Retinal pigment epithelial cell (primary cell): ENCODE results near the gene LBR.

Experiments
- DNase-seq: peaks from one replicate; pipeline ENCODE4 v3.0.0-alpha.2; 2010; ENCODE audit warnings: low read depth
- H3K4me3 ChIP-seq: 2 replicates; pipeline ENCODE4 v1.5.1; 2011; ENCODE audit warnings: mild to moderate bottlenecking, low read length, control low read depth, moderate library complexity
- CTCF ChIP-seq: conservative IDR thresholded peaks from 2 replicates; pipeline ENCODE4 v1.5.1; 2011; ENCODE audit warnings: low read depth, low read length, control low read depth, inconsistent platforms

The LBR gene

GRCh38 chr1:225378880-225379279 is 49.0 kb downstream of the LBR start:
- TF ChIP-seq CTCF: no peak
- no peak overlapping the region for H3K4me3 ChIP-seq
- DNase-seq: no peak

DNA sequence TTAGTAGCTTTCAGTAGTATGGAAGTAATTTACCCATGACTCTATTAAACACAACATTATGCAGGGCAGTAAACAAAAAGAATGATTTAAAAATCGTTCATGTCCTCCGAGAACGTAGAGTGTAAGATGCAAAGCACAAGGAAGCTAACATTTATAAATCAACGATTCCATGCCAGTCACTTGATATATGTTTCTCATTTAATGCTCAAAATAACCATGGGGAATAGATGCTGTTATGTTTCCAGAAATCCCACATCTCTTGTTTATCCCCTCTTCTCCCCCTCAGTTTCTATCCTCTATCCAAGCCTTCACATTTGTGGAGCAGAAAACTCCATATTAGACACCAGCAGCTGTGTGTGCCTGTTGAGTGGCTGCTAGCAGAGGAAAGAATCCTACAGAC is 52.8 kb downstream of the LBR start:
- DNase-seq: no peak
- no peak for TF ChIP-seq CTCF
- H3K4me3 ChIP-seq: no peak overlapping the region

GRCh38 chr1:225373155-225373554 is 54.7 kb downstream of the LBR start:
- no peak for DNase-seq
- no peak overlapping the region for H3K4me3 ChIP-seq
- no peak for TF ChIP-seq CTCF

GRCh38 chr1:225371366-225372010 is 56.4 kb downstream of the LBR start:
- TF ChIP-seq CTCF: no peak

GRCh38 chr1:225368036-225368552 is 59.7 kb downstream of the LBR start:
- no peak for TF ChIP-seq CTCF
- no peak overlapping the region for H3K4me3 ChIP-seq
- no peak for DNase-seq

More at GRCh38 chr1:225371366-225372010, 56.4 kb downstream of the LBR start:
- no peak overlapping the region for H3K4me3 ChIP-seq
- no peak for DNase-seq

DNA sequence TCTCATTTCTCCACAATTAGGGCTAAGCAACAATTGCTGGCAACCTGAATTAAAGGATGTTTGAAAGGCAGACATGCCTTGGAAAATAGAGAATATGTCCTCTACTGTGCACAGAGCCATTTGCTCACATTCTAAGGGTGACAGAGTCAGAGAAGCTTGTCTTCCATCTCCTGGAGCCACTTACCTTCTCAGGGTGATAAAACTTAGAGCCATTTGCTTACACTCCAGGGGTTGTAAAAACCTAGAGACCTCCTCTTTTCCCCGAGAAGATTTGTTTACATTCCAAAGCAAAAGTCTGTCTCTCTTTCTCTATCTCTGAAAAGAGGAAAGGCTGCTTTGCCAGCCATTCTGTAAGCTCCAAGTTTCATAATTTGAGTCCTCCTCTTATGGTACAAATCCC is 61.3 kb downstream of the LBR start:
- no peak for DNase-seq
- TF ChIP-seq CTCF: no peak
- H3K4me3 ChIP-seq: no peak overlapping the region

- no peak overlapping the region for H3K4me3 ChIP-seq
- TF ChIP-seq CTCF: no peak
- no peak for DNase-seq
Measured at GRCh38 chr1:225366018-225366417, 61.8 kb downstream of the LBR start.
